OCI-LY1 (cell line): Measurements from ENCODE around the gene ST6GAL1.

ENCODE experiments used
- H2AFZ ChIP-seq: fragments of 200-600 bp; sonication (generic), shearing (Covaris generic); 2 replicates; pipeline ENCODE4 v1.6.0; 2014; ENCODE audit warnings: antibody characterized with exemption, mild to moderate bottlenecking, low read length
- H3F3A ChIP-seq: fragments of 200-600 bp; sonication (generic), shearing (Covaris generic); 2 replicates; pipeline ENCODE4 v1.6.0; 2014; ENCODE audit warnings: mild to moderate bottlenecking, antibody characterized with exemption, low read length, moderate library complexity; ENCODE audit not compliant: insufficient read depth
- H3K27ac ChIP-seq: fragments of 200-600 bp; sonication (generic); 2 replicates; pipeline ENCODE4 v1.5.1; 2014; ENCODE audit warnings: low read length, mixed run types, mild to moderate bottlenecking, low read depth; ENCODE audit not compliant: poor library complexity, severe bottlenecking
- H3K27me3 ChIP-seq: fragments of 200-600 bp; sonication (generic); 2 replicates; pipeline ENCODE4 v1.6.0; 2014; ENCODE audit warnings: antibody characterized with exemption, mild to moderate bottlenecking, low read length, moderate library complexity; ENCODE audit not compliant: insufficient read depth
- H3K36me3 ChIP-seq: fragments of 200-600 bp; sonication (generic); 2 replicates; pipeline ENCODE4 v1.6.1; 2014; ENCODE audit warnings: mild to moderate bottlenecking, antibody characterized with exemption, low read length, moderate library complexity, mixed read lengths; ENCODE audit not compliant: insufficient read depth
- H3K4me1 ChIP-seq: fragments of 200-600 bp; sonication (generic); 2 replicates; pipeline ENCODE4 v1.5.1; 2014; ENCODE audit warnings: mild to moderate bottlenecking, low read length, moderate library complexity; ENCODE audit not compliant: insufficient read depth, severe bottlenecking
- H3K4me2 ChIP-seq: fragments of 200-600 bp; sonication (generic), shearing (Covaris generic); 2 replicates; pipeline ENCODE4 v1.6.1; 2014; ENCODE audit warnings: low read length
- H3K4me3 ChIP-seq: fragments of 200-600 bp; sonication (generic); 2 replicates; pipeline ENCODE4 v1.5.1; 2014; ENCODE audit warnings: low read length, low read depth, mild to moderate bottlenecking, mixed read lengths; ENCODE audit not compliant: poor library complexity, severe bottlenecking
- H3K79me2 ChIP-seq: fragments of 200-600 bp; shearing (Covaris generic); 2 replicates; pipeline ENCODE4 v1.6.1; 2016; ENCODE audit warnings: mixed run types, low read length, mixed read lengths; ENCODE audit not compliant: insufficient read depth
- H3K9ac ChIP-seq: fragments of 200-600 bp; sonication (generic), shearing (Covaris generic); 2 replicates; pipeline ENCODE4 v1.6.1; 2014; ENCODE audit warnings: mild to moderate bottlenecking, low read length, mixed read lengths
- H3K9me2 ChIP-seq: fragments of 200-600 bp; sonication (generic), shearing (Covaris generic); 2 replicates; pipeline ENCODE4 v1.6.1; 2014; ENCODE audit warnings: low read depth, mild to moderate bottlenecking, low read length, mixed read lengths
- H3K9me3 ChIP-seq: fragments of 200-600 bp; shearing (Covaris generic); 2 replicates; pipeline ENCODE4 v1.6.1; 2014; ENCODE audit warnings: low read length, mixed read lengths
- H4K20me1 ChIP-seq: fragments of 200-600 bp; sonication (generic), shearing (Covaris generic); 2 replicates; pipeline ENCODE4 v1.6.0; 2016; ENCODE audit warnings: mild to moderate bottlenecking, low read length; ENCODE audit not compliant: insufficient read depth
- EZH2 ChIP-seq: fragments of 200-600 bp; sonication (generic), shearing (Covaris generic); IDR thresholded peaks from 2 replicates; pipeline ENCODE4 v1.8.0; 2017; ENCODE audit warnings: borderline replicate concordance, mixed run types, mild to moderate bottlenecking, antibody characterized with exemption, low read length, moderate library complexity, mixed read lengths
- TF ChIP-seq, protein P1 (sequence below): fragments of 200-600 bp; sonication (generic), shearing (Covaris generic); IDR thresholded peaks from 2 replicates; pipeline ENCODE4 v1.5.1; 2017; ENCODE audit warnings: mild to moderate bottlenecking, antibody characterized with exemption, low read length, moderate library complexity, mixed read lengths

ST6GAL1 gene

DNA sequence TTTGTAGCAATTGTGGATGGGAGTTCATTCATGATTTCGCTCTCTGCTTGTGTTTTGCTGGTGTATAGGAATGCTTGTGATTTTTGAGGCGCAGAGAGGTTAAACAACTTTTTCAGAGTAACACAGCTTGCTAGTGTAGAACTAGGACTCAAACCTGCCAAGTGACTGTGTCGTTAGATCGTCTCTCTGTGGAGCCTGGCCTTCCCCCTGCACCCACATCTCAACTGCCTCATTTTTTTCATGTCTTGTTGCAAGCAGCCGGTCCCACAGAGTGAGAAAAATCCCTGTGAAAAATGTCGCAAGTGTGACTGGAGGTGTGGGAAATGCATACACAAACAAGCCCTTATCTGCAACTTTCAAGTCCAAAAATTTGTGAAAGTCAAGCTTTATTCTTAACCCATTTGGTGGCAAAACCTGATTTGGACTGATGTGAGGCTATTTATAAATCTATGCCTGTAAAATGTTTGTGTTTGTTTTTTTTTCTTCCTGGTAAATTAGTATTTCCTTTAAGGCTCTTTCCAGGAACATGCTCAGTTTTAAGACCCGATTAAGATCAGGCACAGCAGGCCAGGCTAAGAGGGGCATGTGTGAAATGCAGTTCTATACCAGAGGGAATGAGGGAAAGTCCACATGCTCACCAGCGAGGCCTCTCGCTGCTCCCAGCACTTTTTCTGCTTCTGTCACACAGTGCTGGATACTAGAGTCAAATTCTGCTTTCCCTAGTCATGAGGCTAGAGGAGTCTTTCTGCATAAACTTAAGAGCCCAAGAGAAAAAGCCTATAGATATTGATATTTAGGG is 25.8 kb downstream of the ST6GAL1 start:
- peaks cover 8% of the 10 kb centered on the region; the same call in 1 of the 2 replicates for H3F3A ChIP-seq
- H3K9ac ChIP-seq: no peak overlapping the region
- no peaks in the 10 kb centered on the region for H4K20me1 ChIP-seq
- H3K27me3 ChIP-seq: no peaks in the 10 kb centered on the region
- peaks cover 48% of the 10 kb centered on the region for H3K4me1 ChIP-seq
- H3K9me3 ChIP-seq: no peaks in the 10 kb centered on the region
- no peak overlapping the region for H2AFZ ChIP-seq
- TF ChIP-seq, protein P1, sequence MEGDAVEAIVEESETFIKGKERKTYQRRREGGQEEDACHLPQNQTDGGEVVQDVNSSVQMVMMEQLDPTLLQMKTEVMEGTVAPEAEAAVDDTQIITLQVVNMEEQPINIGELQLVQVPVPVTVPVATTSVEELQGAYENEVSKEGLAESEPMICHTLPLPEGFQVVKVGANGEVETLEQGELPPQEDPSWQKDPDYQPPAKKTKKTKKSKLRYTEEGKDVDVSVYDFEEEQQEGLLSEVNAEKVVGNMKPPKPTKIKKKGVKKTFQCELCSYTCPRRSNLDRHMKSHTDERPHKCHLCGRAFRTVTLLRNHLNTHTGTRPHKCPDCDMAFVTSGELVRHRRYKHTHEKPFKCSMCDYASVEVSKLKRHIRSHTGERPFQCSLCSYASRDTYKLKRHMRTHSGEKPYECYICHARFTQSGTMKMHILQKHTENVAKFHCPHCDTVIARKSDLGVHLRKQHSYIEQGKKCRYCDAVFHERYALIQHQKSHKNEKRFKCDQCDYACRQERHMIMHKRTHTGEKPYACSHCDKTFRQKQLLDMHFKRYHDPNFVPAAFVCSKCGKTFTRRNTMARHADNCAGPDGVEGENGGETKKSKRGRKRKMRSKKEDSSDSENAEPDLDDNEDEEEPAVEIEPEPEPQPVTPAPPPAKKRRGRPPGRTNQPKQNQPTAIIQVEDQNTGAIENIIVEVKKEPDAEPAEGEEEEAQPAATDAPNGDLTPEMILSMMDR: no peak
- TF ChIP-seq EZH2: no peak
- no peak overlapping the region for H3K4me2 ChIP-seq
- peak overlapping the region; percentile 57 for H3K27ac ChIP-seq
- no peak overlapping the region for H3K4me3 ChIP-seq
- H3K36me3 ChIP-seq: peaks cover 61% of the 10 kb centered on the region
- H3K79me2 ChIP-seq: peaks cover 81% of the 10 kb centered on the region
- H3K9me2 ChIP-seq: no peaks in the 10 kb centered on the region

GRCh38 chr3:186959029-186959624 is 28.8 kb downstream of the ST6GAL1 start:
- Histone ChIP-seq H3K27ac (peak overlapping the region; percentile 86), H3K4me1 (peaks cover 63% of the 10 kb centered on the region), H3K9me2 (no peaks in the 10 kb centered on the region), H2AFZ (no peak overlapping the region), H3K9ac (peak overlapping the region; percentile 15; the same call in 1 of the 2 replicates), H3K79me2 (peaks cover 55% of the 10 kb centered on the region), H3K36me3 (peaks cover 56% of the 10 kb centered on the region), H3K9me3 (no peaks in the 10 kb centered on the region), H4K20me1 (no peaks in the 10 kb centered on the region), H3K27me3 (no peaks in the 10 kb centered on the region), H3K4me3 (no peak overlapping the region), H3K4me2 (peak overlapping the region; percentile 41; the same call in 1 of the 2 replicates), H3F3A (peaks cover 8% of the 10 kb centered on the region; the same call in 1 of the 2 replicates)
- TF ChIP-seq, protein P1: no peak
- TF ChIP-seq EZH2: no peak

GRCh38 chr3:186960347-186960746 is 30.0 kb downstream of the ST6GAL1 start:
- Histone ChIP-seq H3K36me3 (peaks cover 59% of the 10 kb centered on the region), H4K20me1 (no peaks in the 10 kb centered on the region), H3K9me2 (no peaks in the 10 kb centered on the region), H3F3A (peaks cover 8% of the 10 kb centered on the region; the same call in 1 of the 2 replicates), H3K4me3 (no peak overlapping the region), H3K9me3 (no peaks in the 10 kb centered on the region), H3K4me1 (peaks cover 63% of the 10 kb centered on the region), H3K27ac (peak overlapping the region; percentile 86), H2AFZ (no peak overlapping the region), H3K9ac (peak overlapping the region; percentile 15; the same call in 1 of the 2 replicates), H3K4me2 (peak overlapping the region; percentile 41; the same call in 1 of the 2 replicates), H3K79me2 (peaks cover 43% of the 10 kb centered on the region), H3K27me3 (no peaks in the 10 kb centered on the region)
- TF ChIP-seq EZH2: no peak
- TF ChIP-seq, protein P1: no peak
